Prostate gland (tissue), 2 donors: ENCODE results near the gene B3GALT4.

Experiments used
- CTCF ChIP-seq, 4 experiments: fragments of 200-600 bp in 2 of 4; fragments of 450-650 bp in 2 of 4; sonication (generic) in 2 of 4; IDR thresholded peaks; 1 replicate in 3 of 4; 2 replicates in 1 of 4; pipeline ENCODE4 v1.5.1; 2016 to 2019; ENCODE audit warnings: antibody characterized with exemption in 4 of 4, mild to moderate bottlenecking in 2 of 4, moderate library complexity in 2 of 4
- POLR2A ChIP-seq: fragments of 450-650 bp; IDR thresholded peaks from one replicate; pipeline ENCODE4 v1.6.1; 2016; ENCODE audit warnings: antibody characterized with exemption, mild to moderate bottlenecking
- POLR2AphosphoS5 ChIP-seq: sonication (generic); formaldehyde crosslinking; IDR thresholded peaks from one replicate; pipeline ENCODE4 v1.6.1; 2017; ENCODE audit warnings: antibody characterized with exemption

GRCh38 chr6:33250731-33251130 is 26.2 kb upstream of the B3GALT4 start:
- no peak for TF ChIP-seq CTCF (IDR thresholded peaks at IDR 0.05)
- no peak for TF ChIP-seq POLR2A
- no peak for TF ChIP-seq POLR2AphosphoS5
